CD4-positive, alpha-beta memory T cell (primary cell): ENCODE measurements around the gene ADAM33. TPM values are rescaled to one million over a fixed set of nuclear protein-coding genes. Genes with fewer than 3 reads are reported as not detected.

Experiments
- CTCF ChIA-PET: fragments of 350-600 bp; sonication (Branson Sonifier 250); formaldehyde crosslinking; loops from one replicate; lab custom pipeline; 2021; ENCODE audit warnings: inconsistent platforms; ENCODE audit not compliant: partially characterized antibody; lab: Charles Lee
- POLR2A ChIA-PET: fragments of 350-600 bp; sonication (Branson Sonifier 250); formaldehyde crosslinking; loops from one replicate; lab custom pipeline; 2021; ENCODE audit not compliant: partially characterized antibody; lab: Charles Lee
- DNase-seq, 5 donors: peaks; one replicate each; pipeline versions ENCODE4 v3.0.0 to v3.0.0-alpha.2; 2020 to 2022; ENCODE audit warnings: mixed read lengths in 1 of 5
- H3K27ac ChIP-seq: one replicate; pipeline ENCODE4 v1.7.0; 2013; ENCODE audit warnings: low read depth, low read length
- H3K27me3 ChIP-seq: 2 replicates; pipeline ENCODE4 v1.7.0; 2013; ENCODE audit warnings: mild to moderate bottlenecking, low read length, moderate library complexity; ENCODE audit not compliant: insufficient read depth
- H3K36me3 ChIP-seq: 2 replicates; pipeline ENCODE4 v1.7.0; 2013; ENCODE audit warnings: mild to moderate bottlenecking, low read length, moderate library complexity; ENCODE audit not compliant: insufficient read depth
- H3K4me1 ChIP-seq: 2 replicates; pipeline ENCODE4 v1.7.0; 2013; ENCODE audit warnings: mild to moderate bottlenecking, low read length, moderate library complexity; ENCODE audit not compliant: insufficient read depth
- H3K4me3 ChIP-seq, 2 donors: one replicate each; pipeline ENCODE4 v1.7.0; 2013; ENCODE audit warnings: low read length in 2 of 2, mild to moderate bottlenecking in 1 of 2
- H3K9me3 ChIP-seq, 2 donors: one replicate each; pipeline ENCODE4 v1.7.0; 2013; ENCODE audit warnings: low read length in 2 of 2, control low read depth in 1 of 2; ENCODE audit not compliant: control insufficient read depth in 1 of 2
- H3K27ac Mint-ChIP-seq, 7 donors: one replicate each; pipeline ENCODE4 v1.8.0; 2020 to 2021; ENCODE audit warnings: mixed read lengths in 7 of 7, mild to moderate bottlenecking in 6 of 7, inconsistent platforms in 3 of 7, moderate library complexity in 3 of 7
- H3K27me3 Mint-ChIP-seq, 2 donors: one replicate each; pipeline ENCODE4 v1.8.0; 2020 to 2021; ENCODE audit warnings: mixed read lengths in 2 of 2
- H3K36me3 Mint-ChIP-seq, 2 donors: one replicate each; pipeline ENCODE4 v1.8.0; 2020 to 2021; ENCODE audit warnings: mixed read lengths in 2 of 2, inconsistent platforms in 1 of 2, mild to moderate bottlenecking in 1 of 2
- H3K4me1 Mint-ChIP-seq, 4 donors: one replicate each; pipeline ENCODE4 v1.8.0; 2020 to 2021; ENCODE audit warnings: mixed read lengths in 4 of 4, mild to moderate bottlenecking in 1 of 4
- H3K4me3 Mint-ChIP-seq, 8 donors: one replicate each; pipeline ENCODE4 v1.8.0; 2020 to 2021; ENCODE audit warnings: mixed read lengths in 8 of 8, mild to moderate bottlenecking in 7 of 8, moderate library complexity in 6 of 8, inconsistent platforms in 3 of 8
- H3K9me3 Mint-ChIP-seq, 8 donors: one replicate each; pipeline ENCODE4 v1.8.0; 2020 to 2021; ENCODE audit warnings: mixed read lengths in 8 of 8, mild to moderate bottlenecking in 5 of 8, inconsistent platforms in 3 of 8, moderate library complexity in 1 of 8
- intact Hi-C: fragments of 100-400 bp; cut with micrococcal nuclease; formaldehyde crosslinking; loops from one replicate; pipeline ENCODE4 v1.15.1; 2023
- polyA plus RNA-seq, 2 donors: library from polyadenylated mRNA; unstranded; fragments of 300-500 nt; fragmentation: Illumina TruSeq; gene quantifications; one replicate each; pipeline ENCODE4 v1.2.3, GENCODE V29; 2021
- total RNA-seq, 2 experiments: library from RNA; stranded (reverse); gene quantifications; one replicate each; pipeline ENCODE4 v1.2.3, GENCODE V29; 2021

Gene ADAM33, protein sequence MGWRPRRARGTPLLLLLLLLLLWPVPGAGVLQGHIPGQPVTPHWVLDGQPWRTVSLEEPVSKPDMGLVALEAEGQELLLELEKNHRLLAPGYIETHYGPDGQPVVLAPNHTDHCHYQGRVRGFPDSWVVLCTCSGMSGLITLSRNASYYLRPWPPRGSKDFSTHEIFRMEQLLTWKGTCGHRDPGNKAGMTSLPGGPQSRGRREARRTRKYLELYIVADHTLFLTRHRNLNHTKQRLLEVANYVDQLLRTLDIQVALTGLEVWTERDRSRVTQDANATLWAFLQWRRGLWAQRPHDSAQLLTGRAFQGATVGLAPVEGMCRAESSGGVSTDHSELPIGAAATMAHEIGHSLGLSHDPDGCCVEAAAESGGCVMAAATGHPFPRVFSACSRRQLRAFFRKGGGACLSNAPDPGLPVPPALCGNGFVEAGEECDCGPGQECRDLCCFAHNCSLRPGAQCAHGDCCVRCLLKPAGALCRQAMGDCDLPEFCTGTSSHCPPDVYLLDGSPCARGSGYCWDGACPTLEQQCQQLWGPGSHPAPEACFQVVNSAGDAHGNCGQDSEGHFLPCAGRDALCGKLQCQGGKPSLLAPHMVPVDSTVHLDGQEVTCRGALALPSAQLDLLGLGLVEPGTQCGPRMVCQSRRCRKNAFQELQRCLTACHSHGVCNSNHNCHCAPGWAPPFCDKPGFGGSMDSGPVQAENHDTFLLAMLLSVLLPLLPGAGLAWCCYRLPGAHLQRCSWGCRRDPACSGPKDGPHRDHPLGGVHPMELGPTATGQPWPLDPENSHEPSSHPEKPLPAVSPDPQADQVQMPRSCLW
- total RNA-seq (not detected), polyA plus RNA-seq (not detected)

DNA sequence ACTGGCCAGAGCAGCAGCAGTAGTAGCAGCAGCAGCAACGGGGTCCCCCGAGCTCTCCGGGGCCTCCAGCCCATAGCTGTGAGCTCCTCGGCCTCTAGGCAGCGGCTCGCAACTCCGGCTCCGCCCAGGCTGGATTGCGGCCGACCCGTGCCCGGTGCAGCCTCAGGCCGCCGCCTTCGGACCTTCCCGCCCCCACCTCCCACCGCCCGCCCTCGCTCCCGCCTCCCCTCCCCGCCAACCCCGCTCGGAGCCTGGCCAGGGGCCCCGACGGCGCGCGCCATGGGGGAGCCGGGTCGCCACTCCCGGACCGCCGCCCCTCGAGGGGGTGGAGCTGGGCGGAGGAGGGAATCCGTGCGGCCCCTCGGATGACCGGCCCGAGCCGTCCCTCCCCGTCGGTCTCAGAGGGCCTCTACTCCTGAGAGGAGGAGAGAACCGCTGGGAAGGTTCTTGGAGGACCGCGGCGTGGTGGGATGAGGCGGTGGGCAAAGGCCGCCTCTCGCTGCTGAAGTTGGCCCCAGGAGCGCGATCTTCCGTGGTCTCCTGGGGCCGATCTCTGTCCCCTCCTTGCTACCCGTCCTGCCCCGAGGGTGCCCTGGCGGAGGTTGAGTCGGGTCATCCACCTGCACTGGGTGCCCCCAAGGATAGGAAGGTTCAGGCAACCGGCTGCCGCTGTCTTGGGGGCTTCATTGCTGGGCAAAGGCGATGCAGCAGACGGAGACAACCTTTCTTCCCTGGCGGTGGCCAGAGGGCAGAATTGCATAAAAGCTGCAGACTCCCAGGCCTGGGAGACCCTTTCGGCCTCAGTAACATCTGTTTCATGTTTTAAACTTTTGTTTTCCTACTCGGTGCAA lies at the start of gene ADAM33:
ADAM33 (minus strand) TSS at position 80 of the 851 bp plus-strand sequence; CDS start at position 74, 6 bp downstream.
- H3K27ac Mint-ChIP-seq = peak within 1 kb of the TSS in 1 of 7 donors; percentile 44
- H3K4me1 ChIP-seq = no peaks in the 10 kb centered on the region
- no peak within 1 kb of the TSS for H3K4me3 ChIP-seq
- POLR2A ChIA-PET = no interaction called here
- no peak for DNase-seq
- no peak within 1 kb of the TSS for H3K27ac ChIP-seq
- H3K27me3 ChIP-seq = peaks cover 4% of the 10 kb centered on the region
- H3K9me3 Mint-ChIP-seq = no peaks in the 10 kb centered on the region
- H3K36me3 Mint-ChIP-seq = no peaks in the 10 kb centered on the region
- intact Hi-C loops = no loop called here
- peaks cover 36 to 43% of the 10 kb centered on the region in 2 donors for H3K27me3 Mint-ChIP-seq
- peak within 1 kb of the TSS in 2 of 8 donors; percentile 24 to 49 for H3K4me3 Mint-ChIP-seq
- H3K9me3 ChIP-seq = no peaks in the 10 kb centered on the region
- no peaks in the 10 kb centered on the region for H3K36me3 ChIP-seq
- CTCF ChIA-PET = interaction anchor here (0.7 kb wide), 1 partner anchor 346 kb away, joined by 3 read pairs; no protein-coding TSS in a partner anchor
- peaks cover 0 to 5% (median 3%) of the 10 kb centered on the region in 4 donors for H3K4me1 Mint-ChIP-seq

DNA sequence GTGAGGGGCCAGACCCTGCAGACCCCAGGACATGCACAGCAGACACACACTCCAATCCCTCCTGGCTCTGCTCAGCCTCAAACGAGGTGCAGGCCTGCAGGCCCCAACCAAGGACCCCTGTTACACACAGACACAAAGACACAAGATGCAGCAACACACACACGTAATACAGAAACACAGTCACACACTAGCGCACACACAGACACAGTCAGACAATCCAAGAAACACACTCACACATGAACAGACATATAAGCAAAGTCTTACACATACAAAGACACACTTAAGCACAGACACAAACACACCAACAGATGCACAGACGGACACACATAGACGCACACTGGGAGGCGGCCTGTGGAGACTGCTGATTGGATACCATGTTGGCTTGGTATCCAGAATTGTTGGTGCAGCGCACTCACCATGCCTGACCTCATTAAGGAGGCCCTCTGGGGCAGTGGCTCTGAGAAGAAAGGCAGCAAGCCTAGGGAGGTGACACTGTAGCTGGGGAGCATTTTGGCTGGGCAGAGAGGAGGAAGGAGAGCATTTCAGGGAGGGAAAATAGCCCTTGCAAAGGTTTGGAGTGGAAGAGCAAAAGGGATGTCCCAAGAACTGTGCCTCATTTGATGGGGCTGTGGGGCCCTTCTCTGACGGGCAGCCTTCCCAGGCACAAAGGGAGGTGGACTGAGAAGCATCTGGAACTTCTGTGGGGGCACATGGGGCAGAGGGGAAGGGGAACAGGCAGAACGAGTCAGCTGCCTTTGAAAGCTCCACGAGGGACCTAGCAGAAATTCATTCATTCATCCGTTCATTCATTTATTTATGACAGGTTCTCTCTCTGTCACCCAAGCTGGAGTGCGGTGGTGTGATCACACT lies 49.2 kb upstream of the ADAM33 start:
- Mint-ChIP-seq H3K27ac (no peak overlapping the region), H3K4me3 (peak overlapping the region in 1 of 8 donors; percentile 46), H3K36me3 (no peaks in the 10 kb centered on the region), H3K4me1 (peaks cover 0 to 2% (median 0%) of the 10 kb centered on the region in 4 donors), H3K27me3 (peaks cover 36 to 51% of the 10 kb centered on the region in 2 donors), H3K9me3 (no peaks in the 10 kb centered on the region)
- Histone ChIP-seq H3K4me3 (no peak overlapping the region), H3K4me1 (no peaks in the 10 kb centered on the region), H3K27me3 (peaks cover 16% of the 10 kb centered on the region), H3K27ac (no peak overlapping the region), H3K36me3 (no peaks in the 10 kb centered on the region), H3K9me3 (no peaks in the 10 kb centered on the region)
- CTCF ChIA-PET = no interaction called here
- no peak for DNase-seq
- intact Hi-C loops = no loop called here
- POLR2A ChIA-PET = no interaction called here

DNA sequence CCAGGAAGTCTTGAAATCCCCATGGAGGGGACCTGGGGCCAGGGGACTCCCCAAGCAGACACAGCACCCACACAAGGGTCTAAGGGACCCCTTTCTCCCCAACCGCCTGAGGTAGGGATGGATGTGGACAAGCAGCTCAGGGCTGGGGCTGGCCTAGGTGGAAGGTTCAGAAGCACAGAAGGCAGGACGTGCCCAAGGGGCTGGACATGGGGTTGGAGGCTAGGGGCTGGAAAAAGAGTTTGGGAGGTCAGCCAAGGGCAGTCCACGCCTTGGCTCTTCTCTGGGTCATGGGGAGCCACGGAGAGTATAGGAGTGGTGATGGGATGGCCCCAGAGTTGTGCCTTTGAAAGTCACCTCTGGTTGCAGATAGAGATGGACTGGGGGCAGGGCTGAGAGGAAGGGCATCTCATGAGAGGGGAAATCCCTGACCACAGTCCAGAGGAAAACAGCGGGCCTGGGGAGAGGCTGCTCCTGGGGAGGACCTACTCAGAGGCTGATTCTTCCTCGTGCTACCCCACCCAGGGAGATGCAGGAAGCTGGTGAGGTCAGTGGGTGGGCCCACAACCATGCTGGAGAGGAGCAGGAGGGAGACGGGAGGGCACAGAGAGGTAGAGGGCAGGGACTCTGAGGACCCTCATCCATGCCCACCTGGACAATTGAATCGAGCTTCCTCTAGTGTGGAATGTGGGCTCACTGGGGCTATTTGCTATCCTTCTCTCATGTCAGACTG lies 48.2 kb upstream of the ADAM33 start:
- Mint-ChIP-seq H3K27me3 (peaks cover 36 to 50% of the 10 kb centered on the region in 2 donors), H3K4me3 (no peak overlapping the region), H3K9me3 (no peaks in the 10 kb centered on the region), H3K27ac (no peak overlapping the region), H3K4me1 (peaks cover 0 to 2% (median 0%) of the 10 kb centered on the region in 4 donors), H3K36me3 (no peaks in the 10 kb centered on the region)
- DNase-seq = no peak
- no peak overlapping the region for H3K27ac ChIP-seq
- no peak overlapping the region for H3K4me3 ChIP-seq
- no peaks in the 10 kb centered on the region for H3K36me3 ChIP-seq
- H3K27me3 ChIP-seq = peaks cover 16% of the 10 kb centered on the region
- ChIA-PET POLR2A (no interaction called here), CTCF (no interaction called here)
- no peaks in the 10 kb centered on the region for H3K9me3 ChIP-seq
- H3K4me1 ChIP-seq = no peaks in the 10 kb centered on the region
- intact Hi-C loops = no loop called here

DNA sequence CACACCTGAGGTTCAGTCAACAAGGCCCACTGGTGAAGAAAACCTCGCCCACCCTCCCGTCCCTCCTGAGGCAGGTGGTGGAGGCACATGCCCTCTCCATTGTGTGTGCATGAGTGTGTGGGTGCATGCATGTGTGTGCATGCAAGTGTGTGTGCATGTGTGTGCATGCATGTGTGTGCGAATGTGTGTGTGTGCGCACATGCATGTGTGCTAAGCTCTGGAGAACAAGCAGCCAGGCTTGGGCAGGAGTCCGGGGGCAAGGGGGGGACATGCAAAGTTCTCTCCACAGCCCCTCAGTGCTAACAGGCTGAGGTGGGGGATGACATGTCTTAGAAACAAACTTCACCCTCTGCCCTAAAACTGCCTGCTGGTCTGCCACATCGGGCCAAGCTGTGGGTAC lies 47.6 kb upstream of the ADAM33 start:
- intact Hi-C loops = no loop called here

DNA sequence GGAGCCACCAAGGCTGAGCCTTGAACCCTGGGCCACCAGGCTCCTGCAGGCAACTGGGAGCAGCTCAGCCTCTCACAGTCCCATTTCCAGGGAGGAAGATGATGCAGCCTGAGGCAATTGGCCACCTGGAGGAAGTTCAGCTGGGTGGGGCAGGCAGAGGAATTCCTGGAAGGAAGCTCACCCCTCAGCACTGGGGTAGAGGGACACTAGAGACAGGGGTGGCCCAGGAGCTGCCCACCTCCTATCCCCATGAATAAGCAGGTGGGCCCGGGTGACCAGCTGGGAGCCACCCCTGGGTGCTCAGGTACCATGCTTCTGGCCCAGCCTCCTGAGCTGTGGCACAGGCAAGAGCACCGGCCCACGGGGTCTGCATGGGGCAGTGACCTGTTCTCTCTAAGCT lies 47.1 kb upstream of the ADAM33 start:
- H3K36me3 Mint-ChIP-seq = no peaks in the 10 kb centered on the region

More for the DNA sequence above, 47.6 kb upstream of the ADAM33 start:
- Histone ChIP-seq H3K9me3 (no peaks in the 10 kb centered on the region), H3K27me3 (peaks cover 16% of the 10 kb centered on the region), H3K4me3 (no peak overlapping the region), H3K4me1 (no peaks in the 10 kb centered on the region), H3K36me3 (no peaks in the 10 kb centered on the region), H3K27ac (no peak overlapping the region)
- Mint-ChIP-seq H3K4me1 (peaks cover 0 to 2% (median 0%) of the 10 kb centered on the region in 4 donors), H3K4me3 (no peak overlapping the region), H3K36me3 (no peaks in the 10 kb centered on the region), H3K27ac (no peak overlapping the region), H3K9me3 (no peaks in the 10 kb centered on the region), H3K27me3 (peaks cover 36 to 50% of the 10 kb centered on the region in 2 donors)
- CTCF ChIA-PET = no interaction called here
- POLR2A ChIA-PET = no interaction called here
- DNase-seq = no peak

DNA sequence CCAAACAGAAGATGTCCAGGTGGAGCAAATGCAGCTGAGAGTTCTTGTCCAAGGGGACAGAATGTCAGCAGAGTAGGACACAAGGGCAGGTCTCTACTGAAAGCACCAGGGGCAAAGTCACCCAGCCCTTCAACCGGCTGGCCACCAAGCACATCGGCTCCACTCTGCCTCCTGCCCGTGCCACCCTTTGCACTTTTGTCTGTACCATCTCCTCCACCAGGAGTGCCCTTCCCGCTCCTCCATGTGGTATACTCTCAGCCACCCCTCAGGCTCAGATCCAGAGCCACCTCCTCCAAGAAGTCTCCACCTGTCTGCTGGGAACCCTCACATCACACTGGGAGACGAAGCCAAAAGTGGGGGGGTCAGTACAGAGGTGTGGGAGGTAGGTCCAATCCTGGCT lies 46.5 kb upstream of the ADAM33 start:
- peaks cover 36 to 50% of the 10 kb centered on the region in 2 donors for H3K27me3 Mint-ChIP-seq
- no peaks in the 10 kb centered on the region for H3K9me3 ChIP-seq
- H3K27ac ChIP-seq = no peak overlapping the region
- no peak overlapping the region for H3K27ac Mint-ChIP-seq
- H3K4me3 Mint-ChIP-seq = no peak overlapping the region
- ChIA-PET CTCF (no interaction called here), POLR2A (no interaction called here)
- DNase-seq = no peak
- intact Hi-C loops = no loop called here
- H3K36me3 Mint-ChIP-seq = no peaks in the 10 kb centered on the region
- peaks cover 0 to 2% (median 0%) of the 10 kb centered on the region in 4 donors for H3K4me1 Mint-ChIP-seq
- no peak overlapping the region for H3K4me3 ChIP-seq
- H3K27me3 ChIP-seq = peaks cover 16% of the 10 kb centered on the region
- H3K9me3 Mint-ChIP-seq = no peaks in the 10 kb centered on the region
- no peaks in the 10 kb centered on the region for H3K36me3 ChIP-seq
- no peaks in the 10 kb centered on the region for H3K4me1 ChIP-seq

More for the DNA sequence above, 47.1 kb upstream of the ADAM33 start:
- Histone ChIP-seq H3K36me3 (no peaks in the 10 kb centered on the region), H3K27me3 (peaks cover 16% of the 10 kb centered on the region), H3K27ac (no peak overlapping the region), H3K4me1 (no peaks in the 10 kb centered on the region), H3K4me3 (no peak overlapping the region), H3K9me3 (no peaks in the 10 kb centered on the region)
- Mint-ChIP-seq H3K4me3 (no peak overlapping the region), H3K27me3 (peaks cover 36 to 50% of the 10 kb centered on the region in 2 donors), H3K27ac (no peak overlapping the region), H3K4me1 (peaks cover 0 to 2% (median 0%) of the 10 kb centered on the region in 4 donors), H3K9me3 (no peaks in the 10 kb centered on the region)
- CTCF ChIA-PET = no interaction called here
- POLR2A ChIA-PET = no interaction called here
- intact Hi-C loops = no loop called here
- DNase-seq = no peak
